IMR-90 (cell line): ENCODE measurements around the gene GGPS1. TPM values are rescaled to one million over a fixed set of nuclear protein-coding genes. Genes with fewer than 3 reads are reported as not detected.

Experiments used
- ATAC-seq: fragments of 200-7000 bp; cut with Tn5 transposase; 2 replicates; pipeline ENCODE4 v1.9.1; 2020; ENCODE audit warnings: low read depth, mild to moderate bottlenecking, moderate library complexity
- BruUV-seq: library from RNA; stranded (reverse); fragments of 400-500 nt; replicated peaks from 2 replicates; lab custom pipeline; 2021; lab: Mats Ljungman, UMichigan
- CTCF ChIA-PET: fragments of 300-600 bp; formaldehyde crosslinking; extraction: SDS; loops from one replicate; lab custom pipeline; 2021; ENCODE audit warnings: antibody characterized with exemption; lab: Yijun Ruan, JAX
- POLR2A ChIA-PET: fragments of 300-600 bp; sonication (Branson Sonifier 250); formaldehyde crosslinking; loops from one replicate; lab custom pipeline; 2022; ENCODE audit warnings: antibody characterized with exemption; ENCODE audit not compliant: unreplicated experiment; lab: Charles Lee
- DNase-seq: peaks from one replicate; pipeline ENCODE4 v3.0.0; 2013
- H2AFZ ChIP-seq: replicated peaks from 2 replicates; pipeline ENCODE3; 2013; ENCODE audit warnings: low read length, mild to moderate bottlenecking; ENCODE audit not compliant: poor library complexity
- H2AK5ac ChIP-seq: 2 replicates; pipeline ENCODE4 v1.6.1; 2013; ENCODE audit warnings: low read depth, low read length, inconsistent platforms
- H2AK9ac ChIP-seq: replicated peaks from 2 replicates; pipeline ENCODE3; 2013; ENCODE audit warnings: mild to moderate bottlenecking, low read depth, low read length, moderate library complexity; ENCODE audit not compliant: poor library complexity
- H2BK120ac ChIP-seq: 2 replicates; pipeline ENCODE4 v1.6.1; 2013; ENCODE audit warnings: low read depth, low read length, inconsistent platforms
- H2BK15ac ChIP-seq: 3 replicates; pipeline ENCODE4 v1.6.1; 2013; ENCODE audit warnings: low read depth, low read length, inconsistent platforms
- H2BK20ac ChIP-seq: 2 replicates; pipeline ENCODE4 v1.6.1; 2013; ENCODE audit warnings: low read depth, mild to moderate bottlenecking, inconsistent platforms, low read length, moderate library complexity
- H2BK5ac ChIP-seq: 2 replicates; pipeline ENCODE4 v1.6.1; 2013; ENCODE audit warnings: mild to moderate bottlenecking, low read depth, low read length, inconsistent platforms; ENCODE audit not compliant: poor library complexity, severe bottlenecking
- H3K14ac ChIP-seq: replicated peaks from 2 replicates; pipeline ENCODE4 v1.6.1; 2013; ENCODE audit warnings: low read depth, low read length, inconsistent platforms
- H3K18ac ChIP-seq: 2 replicates; pipeline ENCODE4 v1.6.1; 2013; ENCODE audit warnings: low read depth, low read length, control low read depth
- H3K23ac ChIP-seq: 2 replicates; pipeline ENCODE4 v1.6.1; 2013; ENCODE audit warnings: low read depth, low read length, inconsistent platforms
- H3K27ac ChIP-seq: 2 replicates; pipeline ENCODE4 v1.5.1; 2013; ENCODE audit warnings: mild to moderate bottlenecking, control low read depth, low read length; ENCODE audit not compliant: insufficient read depth
- H3K27me3 ChIP-seq: 2 replicates; pipeline ENCODE4 v1.6.1; 2013; ENCODE audit warnings: low read length; ENCODE audit not compliant: control insufficient read depth, insufficient read depth
- H3K36me3 ChIP-seq: 2 replicates; pipeline ENCODE4 v1.6.1; 2013; ENCODE audit warnings: low read length, mixed read lengths; ENCODE audit not compliant: control insufficient read depth, insufficient read depth
- H3K4ac ChIP-seq: 2 replicates; pipeline ENCODE4 v1.6.1; 2013; ENCODE audit warnings: low read depth, low read length, inconsistent platforms
- H3K4me1 ChIP-seq: 2 replicates; pipeline ENCODE4 v1.6.1; 2013; ENCODE audit warnings: low read length, mixed read lengths; ENCODE audit not compliant: control insufficient read depth, insufficient read depth
- H3K4me2 ChIP-seq: 2 replicates; pipeline ENCODE4 v1.6.1; 2013; ENCODE audit warnings: low read depth, mild to moderate bottlenecking, control low read depth, low read length, moderate library complexity
- H3K4me3 ChIP-seq: 2 replicates; pipeline ENCODE4 v1.5.1; 2013; ENCODE audit warnings: low read depth, mild to moderate bottlenecking, control low read depth, low read length, moderate library complexity; ENCODE audit not compliant: insufficient read depth
- H3K56ac ChIP-seq: 2 replicates; pipeline ENCODE4 v1.6.1; 2013; ENCODE audit warnings: low read length, inconsistent platforms; ENCODE audit not compliant: insufficient read depth; ENCODE audit errors: extremely low read depth
- H3K79me1 ChIP-seq, 2 experiments: 2 replicates each; pipeline ENCODE4 v1.6.1; 2013; ENCODE audit warnings: low read length in 2 of 2, inconsistent platforms in 1 of 2, low read depth in 1 of 2
- H3K9ac ChIP-seq: 2 replicates; pipeline ENCODE4 v1.6.1; 2013; ENCODE audit warnings: low read depth, low read length, control low read depth
- H3K9me1 ChIP-seq: 2 replicates; pipeline ENCODE4 v1.6.1; 2013; ENCODE audit warnings: low read length, inconsistent platforms; ENCODE audit not compliant: insufficient read depth
- H3K9me3 ChIP-seq: 2 replicates; pipeline ENCODE4 v1.6.1; 2013; ENCODE audit warnings: low read length; ENCODE audit not compliant: control insufficient read depth, insufficient read depth
- H4K20me1 ChIP-seq: 2 replicates; pipeline ENCODE4 v1.6.1; 2013; ENCODE audit warnings: low read length, inconsistent platforms; ENCODE audit not compliant: insufficient read depth
- H4K5ac ChIP-seq: 2 replicates; pipeline ENCODE4 v1.6.1; 2013; ENCODE audit warnings: mild to moderate bottlenecking, low read depth, low read length, control low read depth
- H4K8ac ChIP-seq, 2 experiments: 2 replicates each; pipeline ENCODE4 v1.6.1; 2013; ENCODE audit warnings: low read depth in 2 of 2, low read length in 2 of 2, control low read depth in 1 of 2, inconsistent platforms in 1 of 2
- H4K91ac ChIP-seq: 2 replicates; pipeline ENCODE4 v1.6.1; 2013; ENCODE audit warnings: low read depth, low read length, inconsistent platforms; ENCODE audit not compliant: insufficient read depth
- BHLHE40 ChIP-seq: fragments of 150-350 bp; IDR thresholded peaks from 2 replicates; pipeline ENCODE4 v1.6.1; 2016; ENCODE audit warnings: mild to moderate bottlenecking, low read depth, low read length
- CEBPB ChIP-seq: IDR thresholded peaks from 2 replicates; pipeline ENCODE4 v1.6.1; 2012; ENCODE audit warnings: low read depth, low read length, improper control_type of control experiment
- FOS ChIP-seq: fragments of 150-350 bp; IDR thresholded peaks from 2 replicates; pipeline ENCODE4 v1.6.1; 2016; ENCODE audit warnings: low read depth, low read length
- MAFK ChIP-seq: IDR thresholded peaks from 2 replicates; pipeline ENCODE4 v1.6.1; 2012; ENCODE audit warnings: low read depth, low read length, improper control_type of control experiment
- MAZ ChIP-seq: IDR thresholded peaks from 2 replicates; pipeline ENCODE4 v1.6.1; 2012; ENCODE audit warnings: low read depth, mild to moderate bottlenecking, low read length, improper control_type of control experiment, moderate library complexity, borderline replicate concordance
- MXI1 ChIP-seq: IDR thresholded peaks from 2 replicates; pipeline ENCODE4 v1.6.1; 2012; ENCODE audit warnings: low read depth, mild to moderate bottlenecking, low read length, moderate library complexity, borderline replicate concordance
- NFE2L2 ChIP-seq: fragments of 150-350 bp; IDR thresholded peaks from 2 replicates; pipeline ENCODE4 v1.6.1; 2016; ENCODE audit warnings: low read depth, mild to moderate bottlenecking, low read length
- POLR2A ChIP-seq: IDR thresholded peaks from 2 replicates; pipeline ENCODE4 v1.6.1; 2012; ENCODE audit warnings: mild to moderate bottlenecking, low read depth, low read length
- RFX5 ChIP-seq: IDR thresholded peaks from 2 replicates; pipeline ENCODE4 v1.8.0; 2012; ENCODE audit warnings: low read depth, mild to moderate bottlenecking, low read length, moderate library complexity
- WGBS, 2 experiments: methylation state at CpG; one replicate each; pipeline versions ENCODE4 v1.1.5 to v1.1.7; 2013; ENCODE audit warnings: missing lambda C conversion rate in 2 of 2; ENCODE audit not compliant: insufficient read length in 1 of 2; ENCODE audit errors: extremely low coverage in 2 of 2; 5-methylcytosine and 5-hydroxymethylcytosine counted together
- dilution Hi-C: fragments of 300-500 bp; cut with HindIII; formaldehyde crosslinking; loops from one replicate; pipeline ENCODE4 v1.14.3; 2018; ENCODE audit warnings: low sequenced_read_pairs; ENCODE audit not compliant: unreplicated experiment
- in situ Hi-C: fragments of 300-500 bp; cut with MboI; formaldehyde crosslinking; loops from 3 replicates; pipeline ENCODE4 v1.14.3; 2019; ENCODE audit warnings: low sequenced_read_pairs, inconsistent platforms, mixed read lengths
- intact Hi-C: fragments of 100-400 bp; cut with micrococcal nuclease; formaldehyde crosslinking; loops from 2 replicates; pipeline ENCODE4 v1.10.0; 2022
- polyA plus RNA-seq, 3 experiments: library from polyadenylated mRNA; depleted of rRNA; stranded (reverse); fragments of >200 nt; gene quantifications; 2 replicates each; pipeline ENCODE4 v1.2.3, GENCODE V29; 2012; ENCODE audit warnings: low replicate concordance in 1 of 3
- total RNA-seq: library from RNA; depleted of rRNA; stranded (reverse); fragments of >200 nt; gene quantifications from 2 replicates; pipeline ENCODE4 v1.2.3, GENCODE V29; 2012
- TF ChIP-seq, protein P1 (sequence below): fragments of 150-350 bp; IDR thresholded peaks from 2 replicates; pipeline ENCODE4 v1.6.1; 2017; ENCODE audit warnings: mild to moderate bottlenecking, antibody characterized with exemption, low read length, low read depth
- TF ChIP-seq, protein P2 (sequence below): fragments of 150-350 bp; IDR thresholded peaks from 2 replicates; pipeline ENCODE4 v1.6.1; 2016; ENCODE audit warnings: low read depth, mild to moderate bottlenecking, low read length, moderate library complexity, borderline replicate concordance

Gene GGPS1
- total and polyA plus RNA-seq, 2 of the 4 experiments (the other 2 are of a cell fraction) = 16.4 to 21.5 TPM

DNA sequence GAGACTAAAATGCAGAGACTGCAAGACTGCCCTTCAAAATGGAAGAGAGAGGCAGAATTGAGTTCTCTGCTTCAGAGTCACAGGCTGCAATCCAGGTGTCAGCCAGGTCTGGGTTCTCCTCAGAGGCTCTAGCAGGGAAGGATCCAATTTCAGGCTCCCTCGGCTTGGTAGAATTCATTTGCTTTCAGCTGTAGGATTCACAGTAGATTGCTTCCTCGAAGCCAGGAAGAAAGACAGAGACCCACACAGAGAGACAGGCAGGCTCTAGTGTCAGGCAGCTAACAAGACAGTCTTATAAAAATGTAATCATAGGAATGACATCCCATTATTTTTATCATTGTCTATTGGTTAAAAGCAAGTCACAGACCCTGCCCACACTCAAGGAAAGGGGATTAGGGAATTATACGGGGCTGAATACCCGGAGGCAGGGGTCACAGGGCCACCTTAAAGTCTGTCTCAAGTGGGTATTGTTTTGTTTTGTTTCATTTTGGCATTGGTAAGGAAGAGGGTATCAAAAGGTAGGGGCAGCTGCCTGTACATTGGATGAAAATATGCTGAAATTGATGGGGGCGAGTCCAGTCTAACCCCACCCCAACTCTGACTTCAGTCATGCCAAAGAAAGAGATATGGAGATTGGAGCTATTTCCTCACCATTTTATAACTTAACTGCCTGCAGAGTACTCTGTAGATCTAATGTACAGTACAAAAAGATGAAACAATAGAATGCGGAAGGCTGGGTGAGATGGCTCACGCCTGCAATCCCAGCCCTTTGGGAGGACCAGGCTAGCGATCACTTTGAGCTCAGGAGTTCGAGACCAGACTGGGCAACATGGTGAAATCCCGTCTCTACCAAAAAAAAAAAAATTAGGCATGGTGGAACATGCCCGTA, 29.4 kb downstream of the GGPS1 start:
- Histone ChIP-seq H3K9me3 (no peaks in the 10 kb centered on the region), H4K91ac (no peak overlapping the region), H2BK120ac (no peak overlapping the region), H2BK20ac (no peak overlapping the region), H3K4me1 (no peaks in the 10 kb centered on the region), H2AK9ac (no peak overlapping the region), H3K79me1 (no peaks in the 10 kb centered on the region), H2AK5ac (no peak overlapping the region), H4K8ac (no peak overlapping the region), H2BK5ac (no peak overlapping the region), H3K9me1 (no peaks in the 10 kb centered on the region), H3K36me3 (no peaks in the 10 kb centered on the region), H3K4me2 (no peak overlapping the region), H3K27me3 (no peaks in the 10 kb centered on the region), H3K9ac (no peak overlapping the region), H4K20me1 (no peaks in the 10 kb centered on the region), H3K18ac (no peak overlapping the region), H2BK15ac (no peak overlapping the region), H3K14ac (no peak overlapping the region), H3K4ac (no peak overlapping the region), H3K56ac (no peak overlapping the region), H3K27ac (no peak overlapping the region), H2AFZ (peak overlapping the region; percentile 1), H3K4me3 (no peak overlapping the region), H3K23ac (no peak overlapping the region), H4K5ac (no peak overlapping the region)
- ChIA-PET CTCF (no interaction called here), POLR2A (no interaction called here)
- DNase-seq (no peak), ATAC-seq (no peak)
- 100% methylated on average over 3 of the region's 11 CpGs; no CpG with 5 or more reads in 1 of the 2 experiments for WGBS, 2 experiments
- no TSS peak for BruUV-seq
- dilution Hi-C loops = no loop called here
- in situ Hi-C loops = no loop called here
- no peak for TF ChIP-seq FOS
- no peak for TF ChIP-seq MAZ
- no peak for TF ChIP-seq MAFK
- TF ChIP-seq, protein P1, sequence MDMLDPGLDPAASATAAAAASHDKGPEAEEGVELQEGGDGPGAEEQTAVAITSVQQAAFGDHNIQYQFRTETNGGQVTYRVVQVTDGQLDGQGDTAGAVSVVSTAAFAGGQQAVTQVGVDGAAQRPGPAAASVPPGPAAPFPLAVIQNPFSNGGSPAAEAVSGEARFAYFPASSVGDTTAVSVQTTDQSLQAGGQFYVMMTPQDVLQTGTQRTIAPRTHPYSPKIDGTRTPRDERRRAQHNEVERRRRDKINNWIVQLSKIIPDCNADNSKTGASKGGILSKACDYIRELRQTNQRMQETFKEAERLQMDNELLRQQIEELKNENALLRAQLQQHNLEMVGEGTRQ = no peak
- TF ChIP-seq MXI1 = no peak
- TF ChIP-seq, protein P2, sequence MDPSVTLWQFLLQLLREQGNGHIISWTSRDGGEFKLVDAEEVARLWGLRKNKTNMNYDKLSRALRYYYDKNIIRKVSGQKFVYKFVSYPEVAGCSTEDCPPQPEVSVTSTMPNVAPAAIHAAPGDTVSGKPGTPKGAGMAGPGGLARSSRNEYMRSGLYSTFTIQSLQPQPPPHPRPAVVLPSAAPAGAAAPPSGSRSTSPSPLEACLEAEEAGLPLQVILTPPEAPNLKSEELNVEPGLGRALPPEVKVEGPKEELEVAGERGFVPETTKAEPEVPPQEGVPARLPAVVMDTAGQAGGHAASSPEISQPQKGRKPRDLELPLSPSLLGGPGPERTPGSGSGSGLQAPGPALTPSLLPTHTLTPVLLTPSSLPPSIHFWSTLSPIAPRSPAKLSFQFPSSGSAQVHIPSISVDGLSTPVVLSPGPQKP = no peak
- no peak for TF ChIP-seq POLR2A
- no peak for TF ChIP-seq BHLHE40
- no peak for TF ChIP-seq RFX5
- TF ChIP-seq CEBPB = no peak
- no peak for TF ChIP-seq NFE2L2
- intact Hi-C loops = no loop called here
